A549 (cell line): Measurements from ENCODE around the gene NPC1L1.

ENCODE experiments used
- BHLHE40 ChIP-seq: IDR thresholded peaks from 2 replicates; pipeline ENCODE4 v1.6.1; 2012; ENCODE audit warnings: low read depth, low read length, inconsistent platforms
- CTCF ChIP-seq: fragments of >200 bp; sonication (Bioruptor Twin); formaldehyde crosslinking; IDR thresholded peaks from 3 replicates; pipeline ENCODE4 v1.5.1; 2016
- EP300 ChIP-seq, 2 experiments: fragments of >200 bp; sonication (Bioruptor Twin); formaldehyde crosslinking; IDR thresholded peaks; 2 replicates in 1 of 2; 3 replicates in 1 of 2; pipeline ENCODE4 v1.6.1; 2016 to 2017
- ESRRA ChIP-seq: fragments of 150-350 bp; IDR thresholded peaks from 2 replicates; pipeline ENCODE4 v1.6.1; 2014; ENCODE audit warnings: mild to moderate bottlenecking, low read length, borderline replicate concordance
- JUN ChIP-seq, 2 experiments: fragments of >200 bp; sonication (Bioruptor Twin); formaldehyde crosslinking; IDR thresholded peaks; 2 replicates in 1 of 2; 3 replicates in 1 of 2; pipeline ENCODE4 v1.6.1; 2016 to 2017
- MAFK ChIP-seq: fragments of 450-650 bp; IDR thresholded peaks from 2 replicates; pipeline ENCODE4 v1.6.1; 2014; ENCODE audit not compliant: partially characterized antibody
- MAX ChIP-seq: IDR thresholded peaks from 2 replicates; pipeline ENCODE4 v1.6.1; 2012
- MYC ChIP-seq: IDR thresholded peaks from 2 replicates; pipeline ENCODE4 v1.6.1; 2012; ENCODE audit warnings: mild to moderate bottlenecking, inconsistent platforms, low read length, improper control_type of control experiment, borderline replicate concordance
- NR3C1 ChIP-seq: fragments of >200 bp; sonication (Bioruptor Twin); formaldehyde crosslinking; IDR thresholded peaks from 3 replicates; pipeline ENCODE4 v1.6.1; 2017
- RAD21 ChIP-seq, 2 experiments: fragments of >200 bp in 1 of 2; sonication (Bioruptor Twin) in 1 of 2; formaldehyde crosslinking in 1 of 2; IDR thresholded peaks in 1 of 2; conservative IDR thresholded peaks in 1 of 2; 2 replicates in 1 of 2; 3 replicates in 1 of 2; pipeline ENCODE4 v1.6.1; 2012 to 2018; ENCODE audit warnings: inconsistent platforms in 1 of 2
- REST ChIP-seq: fragments of 200-600 bp; sonication (generic); IDR thresholded peaks from 2 replicates; pipeline ENCODE4 v1.6.1; 2016; ENCODE audit warnings: antibody characterized with exemption, mild to moderate bottlenecking, moderate library complexity
- SREBF2 ChIP-seq: fragments of 450-650 bp; IDR thresholded peaks from 2 replicates; pipeline ENCODE4 v1.6.1; 2014; ENCODE audit warnings: mild to moderate bottlenecking, moderate library complexity
- TFCP2L1 ChIP-seq: fragments of 250-450 bp; sonication (Bioruptor Pico); IDR thresholded peaks from 2 replicates; pipeline ENCODE4 v1.5.0; 2021; ENCODE audit warnings: mild to moderate bottlenecking
- USF2 ChIP-seq: fragments of 450-650 bp; IDR thresholded peaks from 2 replicates; pipeline ENCODE4 v1.6.1; 2014; ENCODE audit warnings: antibody characterized with exemption

- TF ChIP-seq CTCF (0 out of 3 replicates have a peak, but pooled peaks have one; percentile 5), BHLHE40 (no peak), MAX (no peak), MYC (no peak), REST (no peak), NR3C1 (no peak), TFCP2L1 (CRISPR knock-in tag) (no peak), JUN (IDR thresholded peaks at IDR 0.05) (no peak), MAFK (no peak), ESRRA (no peak), SREBF2 (no peak), USF2 (no peak), EP300 (IDR thresholded peaks at IDR 0.05) (no peak), RAD21 (conservative IDR thresholded peaks at IDR 0.05 in 1 of 2, IDR thresholded peaks at IDR 0.05 in 1 of 2) (no peak)
These were observed 77.8 kb downstream of the NPC1L1 start for GRCh38 chr7:44463169-44463808.
